ENCODE data around the gene LRBA. TPM values are rescaled to one million over a fixed set of nuclear protein-coding genes. Genes with fewer than 3 reads are reported as not detected.

LRBA gene
- total RNA-seq, 1 experiment from 2014 or later, result 69.1 TPM

- ATAC-seq (no peak), DNase-seq (ENCODE audit: low spot score) (no peak)
- no peaks in the 10 kb centered on the region for H3K9me3 Mint-ChIP-seq
- ChIA-PET CTCF (no interaction called here), POLR2A (no interaction called here)
- no peaks in the 10 kb centered on the region for H3K4me1 Mint-ChIP-seq
- no peak for TF ChIP-seq MXD4 (CRISPR knock-in tag; IDR thresholded peaks at IDR 0.05; ENCODE audit: borderline replicate concordance)
- no peak for TF ChIP-seq ZNF416 (CRISPR knock-in tag; IDR thresholded peaks at IDR 0.05)
- no peak for TF ChIP-seq ARID4B (CRISPR knock-in tag; IDR thresholded peaks at IDR 0.05; ENCODE audit: borderline replicate concordance)
- no peak for TF ChIP-seq TP53 (CRISPR knock-in tag; IDR thresholded peaks at IDR 0.05)
- TF ChIP-seq ATF2 (CRISPR knock-in tag; IDR thresholded peaks at IDR 0.05; ENCODE audit: borderline replicate concordance, low read depth), result no peak
- TF ChIP-seq RELA (CRISPR knock-in tag; IDR thresholded peaks at IDR 0.05; ENCODE audit: borderline replicate concordance), result no peak
- TF ChIP-seq GABPB1 (CRISPR knock-in tag; IDR thresholded peaks at IDR 0.05), result no peak
- TF ChIP-seq TEAD4 (CRISPR knock-in tag; IDR thresholded peaks at IDR 0.05), result no peak
- TF ChIP-seq FOXK1 (CRISPR knock-in tag; IDR thresholded peaks at IDR 0.05), result no peak
- TF ChIP-seq USF2 (CRISPR knock-in tag; IDR thresholded peaks at IDR 0.05), result no peak
- TF ChIP-seq CREB1 (CRISPR knock-in tag; IDR thresholded peaks at IDR 0.05), result no peak
- no peak for TF ChIP-seq E2F4 (CRISPR knock-in tag; IDR thresholded peaks at IDR 0.05; ENCODE audit: borderline replicate concordance, low read depth)
- TF ChIP-seq PREB (CRISPR knock-in tag; IDR thresholded peaks at IDR 0.05; ENCODE audit: borderline replicate concordance), result no peak
- no peak for TF ChIP-seq MLX (CRISPR knock-in tag; IDR thresholded peaks at IDR 0.05)
- H3K36me3 Mint-ChIP-seq, result no peaks in the 10 kb centered on the region
- no peak overlapping the region for H3K4me3 Mint-ChIP-seq
- H3K27ac Mint-ChIP-seq, result no peak overlapping the region
- H3K27me3 Mint-ChIP-seq (ENCODE audit: low read depth), result no peaks in the 10 kb centered on the region
Observed at GRCh38 chr4:150461957-150462356, 553.1 kb downstream of the LRBA start.

GRCh38 chr4:150457802-150458201 is 557.3 kb downstream of the LRBA start:
- TF ChIP-seq ZNF121 (CRISPR knock-in tag; IDR thresholded peaks at IDR 0.05), result no peak
- no peak for TF ChIP-seq FOXP1 (CRISPR knock-in tag; IDR thresholded peaks at IDR 0.05; ENCODE audit: borderline replicate concordance)
- TF ChIP-seq CTCF (IDR thresholded peaks at IDR 0.05), result no peak
- TF ChIP-seq ZBTB21 (CRISPR knock-in tag; IDR thresholded peaks at IDR 0.05; ENCODE audit: borderline replicate concordance), result no peak
- TF ChIP-seq CDX4 (CRISPR knock-in tag; IDR thresholded peaks at IDR 0.05; ENCODE audit: borderline replicate concordance), result no peak
- peaks cover 12% of the 10 kb centered on the region for H3K9me3 Mint-ChIP-seq
- H3K4me3 Mint-ChIP-seq, result no peak overlapping the region
- H3K27me3 Mint-ChIP-seq (ENCODE audit: low read depth), result no peaks in the 10 kb centered on the region
- H3K27ac Mint-ChIP-seq, result no peak overlapping the region
- no peaks in the 10 kb centered on the region for H3K4me1 Mint-ChIP-seq
- H3K36me3 Mint-ChIP-seq, result peaks cover 12% of the 10 kb centered on the region
- DNase-seq (ENCODE audit: low spot score) (no peak), ATAC-seq (no peak)
- ChIA-PET POLR2A (no interaction called here), CTCF (no interaction called here)
